GM12874 (cell line): ENCODE data around the gene KLF9.

ENCODE experiments used
- TF ChIP-seq, protein P1 (sequence below): IDR thresholded peaks from 2 replicates; pipeline ENCODE4 v1.5.1; 2011; ENCODE audit warnings: low read depth, mild to moderate bottlenecking, control low read depth, low read length, moderate library complexity; ENCODE audit not compliant: insufficient read depth

KLF9 gene

DNA sequence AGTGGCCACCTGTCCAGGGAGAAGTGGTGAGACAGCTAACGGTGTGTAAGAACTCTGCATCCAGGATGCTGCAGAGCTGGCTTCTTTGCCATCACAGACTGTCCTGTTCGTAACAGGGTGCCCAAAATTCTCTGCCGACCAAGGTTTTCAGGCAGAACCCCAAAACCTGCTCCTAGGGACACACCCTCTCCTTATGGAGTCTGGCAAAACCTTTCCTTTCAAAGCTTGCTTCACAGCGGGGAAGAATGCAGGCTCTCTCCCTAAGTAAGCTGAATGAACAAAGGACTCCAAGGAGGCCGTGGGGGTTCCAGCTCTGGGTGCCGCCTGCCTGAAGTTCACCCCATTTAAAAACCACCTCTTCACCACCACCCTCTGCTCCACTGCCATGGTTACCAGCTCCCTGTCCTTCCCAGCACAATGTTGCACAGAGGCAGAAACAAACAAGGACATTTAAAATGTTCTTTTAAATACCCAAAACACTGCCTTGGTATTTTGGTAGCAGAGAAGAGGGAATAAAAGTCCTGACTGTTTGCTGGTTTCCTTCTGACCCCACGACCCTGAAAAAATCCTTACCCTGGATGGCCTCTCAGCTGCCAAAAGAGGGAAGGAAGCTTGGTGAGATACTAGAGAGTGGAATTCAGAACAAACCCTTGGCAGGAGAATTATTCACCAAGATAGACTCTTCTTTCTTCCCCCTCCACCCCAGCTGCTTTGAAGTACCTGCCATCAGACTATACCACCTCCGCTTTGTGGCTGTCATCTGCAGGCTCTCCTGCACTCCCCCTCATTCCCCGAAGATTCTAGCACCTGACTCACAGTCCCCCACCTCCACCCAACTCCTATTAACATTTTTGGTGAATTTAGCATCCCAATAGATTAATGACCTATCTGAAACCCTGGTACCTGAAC is 7.1 kb upstream of the KLF9 start:
- TF ChIP-seq, protein P1, sequence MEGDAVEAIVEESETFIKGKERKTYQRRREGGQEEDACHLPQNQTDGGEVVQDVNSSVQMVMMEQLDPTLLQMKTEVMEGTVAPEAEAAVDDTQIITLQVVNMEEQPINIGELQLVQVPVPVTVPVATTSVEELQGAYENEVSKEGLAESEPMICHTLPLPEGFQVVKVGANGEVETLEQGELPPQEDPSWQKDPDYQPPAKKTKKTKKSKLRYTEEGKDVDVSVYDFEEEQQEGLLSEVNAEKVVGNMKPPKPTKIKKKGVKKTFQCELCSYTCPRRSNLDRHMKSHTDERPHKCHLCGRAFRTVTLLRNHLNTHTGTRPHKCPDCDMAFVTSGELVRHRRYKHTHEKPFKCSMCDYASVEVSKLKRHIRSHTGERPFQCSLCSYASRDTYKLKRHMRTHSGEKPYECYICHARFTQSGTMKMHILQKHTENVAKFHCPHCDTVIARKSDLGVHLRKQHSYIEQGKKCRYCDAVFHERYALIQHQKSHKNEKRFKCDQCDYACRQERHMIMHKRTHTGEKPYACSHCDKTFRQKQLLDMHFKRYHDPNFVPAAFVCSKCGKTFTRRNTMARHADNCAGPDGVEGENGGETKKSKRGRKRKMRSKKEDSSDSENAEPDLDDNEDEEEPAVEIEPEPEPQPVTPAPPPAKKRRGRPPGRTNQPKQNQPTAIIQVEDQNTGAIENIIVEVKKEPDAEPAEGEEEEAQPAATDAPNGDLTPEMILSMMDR: no peak

- TF ChIP-seq, protein P1: no peak
Observed at GRCh38 chr9:70420441-70421271, 6.2 kb upstream of the KLF9 start.

GRCh38 chr9:70419556-70420440 is 5.3 kb upstream of the KLF9 start:
- TF ChIP-seq, protein P1: no peak

DNA sequence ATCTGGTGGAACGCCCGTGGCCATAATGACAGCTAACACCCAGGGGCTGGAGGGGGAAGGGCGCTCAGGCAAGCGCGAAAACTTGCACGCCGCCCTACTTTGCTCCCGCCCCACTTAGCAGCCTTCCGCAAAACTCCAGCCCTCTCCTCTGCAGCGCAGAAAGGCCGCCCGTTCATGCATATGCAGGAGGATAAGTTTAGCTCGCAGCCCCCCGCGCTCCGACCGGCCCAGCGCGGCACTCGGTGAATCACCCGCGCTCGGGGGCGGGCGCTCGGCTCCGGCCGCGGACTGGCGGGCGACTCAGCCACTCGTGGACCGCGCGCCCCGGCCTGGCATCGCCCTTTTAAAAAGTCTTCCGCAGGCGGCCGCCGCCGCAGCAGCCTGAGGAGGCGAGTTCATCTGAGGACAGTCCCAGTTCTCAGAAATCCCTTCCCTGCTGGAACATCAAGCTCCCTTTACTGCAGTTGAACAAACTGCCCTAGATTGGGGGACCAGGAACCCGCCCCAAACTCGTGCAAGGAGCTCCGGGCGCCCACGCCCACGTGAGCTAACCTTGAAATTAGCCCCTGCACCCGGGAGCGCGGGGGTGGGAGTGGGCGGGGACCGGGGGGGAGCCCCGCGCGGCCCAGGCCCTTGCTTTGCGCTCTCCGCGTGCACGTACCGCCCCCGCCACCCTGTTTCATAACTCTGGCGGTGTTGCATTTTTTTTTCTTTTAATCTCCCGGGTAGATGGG is 4.5 kb upstream of the KLF9 start:
- TF ChIP-seq, protein P1: no peak

GRCh38 chr9:70415476-70415875 is 1.0 kb upstream of the KLF9 start:
- TF ChIP-seq, protein P1: no peak

- TF ChIP-seq, protein P1: no peak
Observed at GRCh38 chr9:70415041-70415440, 584 bp upstream of the KLF9 start.
